ENCODE data around the gene KIF2C. TPM values are rescaled to one million over a fixed set of nuclear protein-coding genes. Genes with fewer than 3 reads are reported as not detected.

KIF2C gene
- total and polyA plus RNA-seq, 7 experiments from 2014 or later, result 0.32 to 69.3 (median 0.82) TPM; not detected in 1

DNA sequence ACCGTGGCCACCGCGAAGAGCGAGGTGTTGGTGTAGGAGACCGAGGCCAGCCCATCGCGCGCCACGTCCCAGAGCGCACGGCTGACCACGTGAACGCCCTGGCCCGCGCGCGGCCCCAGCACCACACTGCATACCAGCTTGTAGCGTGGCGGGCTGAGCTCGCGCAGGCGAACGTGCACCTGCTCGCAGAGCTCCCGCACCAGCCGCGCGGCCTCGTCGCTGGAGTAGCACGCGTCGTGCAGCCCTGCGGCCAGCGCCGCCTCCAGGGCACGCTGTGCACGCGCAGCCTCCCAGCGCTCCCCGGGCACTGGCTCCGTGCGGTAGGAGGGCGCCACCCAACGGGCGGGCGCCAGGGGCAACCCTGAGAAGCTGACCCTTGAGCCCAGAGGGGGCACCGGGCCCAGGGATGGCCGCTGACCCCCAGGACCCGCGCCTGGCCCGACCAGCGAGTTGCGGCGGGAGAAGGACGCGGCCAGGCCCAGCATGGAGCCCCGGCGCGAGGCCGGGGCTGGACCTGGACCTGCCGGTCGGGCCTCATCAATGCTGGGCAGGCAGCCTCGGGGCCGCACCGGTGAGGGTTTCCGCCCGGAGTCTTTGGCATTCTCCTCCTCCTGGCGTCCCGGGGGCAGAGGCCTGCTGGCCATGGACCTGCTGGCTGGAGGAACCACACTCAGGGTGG, 66.5 kb downstream of the KIF2C start:
- H3K4me3 Mint-ChIP-seq, result peak overlapping the region in 1 of 10 donors; percentile 90
- H3K4me1 Mint-ChIP-seq, result peaks cover 49 to 80% (median 74%) of the 10 kb centered on the region in 7 donors
- H3K4me3 ChIP-seq (ENCODE audit: low read length), result no peak overlapping the region
- H3K27ac ChIP-seq (ENCODE audit: low read depth, low read length), result peak overlapping the region; percentile 91
- ATAC-seq (no peak), DNase-seq (peak in 2 of 9 donors; percentile 11 to 39)
- peaks cover 63 to 69% of the 10 kb centered on the region in 2 donors for H3K4me1 ChIP-seq (ENCODE audit: control insufficient read depth in 2 of 2, insufficient read depth in 2 of 2, low read length in 2 of 2)
- ChIA-PET POLR2A (interaction anchor here (0.6 to 18.7 kb wide), 7 partner anchors 9 to 205 kb away, joined by 3 to 709 read pairs (median 17); partner anchors contain the start of genes BEST4, HECTD3 and RPS8), CTCF (interaction anchor here (0.6 to 1.4 kb wide), 3 partner anchors 12 to 78 kb away, joined by 3 to 5 read pairs (median 3); no protein-coding TSS in a partner anchor)
- peak overlapping the region; percentile 98 to 100 (median 99) for H3K27ac Mint-ChIP-seq
- H3K36me3 ChIP-seq (ENCODE audit: control insufficient read depth in 2 of 3, insufficient read depth in 3 of 3, low read length in 3 of 3), result peaks cover 14 to 42% (median 18%) of the 10 kb centered on the region in 3 experiments
- intact Hi-C loops (cut with micrococcal nuclease), result loop anchor here (5.0 to 10.0 kb wide), 3 partner anchors 399 to 776 kb away; partner anchors contain the start of genes TESK2 (in 2 of the 2), NASP (in 1 of the 2) and ZSWIM5 (in 1 of the 2)
- peaks cover 0 to 3% (median 0%) of the 10 kb centered on the region in 5 donors for H3K27me3 Mint-ChIP-seq
- H3K27me3 ChIP-seq (ENCODE audit: control insufficient read depth in 2 of 2, insufficient read depth in 2 of 2, low read length in 2 of 2), result no peaks in the 10 kb centered on the region
- H3K9me3 Mint-ChIP-seq, result peaks cover 0 to 5% (median 0%) of the 10 kb centered on the region in 11 donors
- no peaks in the 10 kb centered on the region for H3K9me3 ChIP-seq (ENCODE audit: control insufficient read depth in 2 of 3, low read length in 3 of 3)
- H3K36me3 Mint-ChIP-seq, result peaks cover 11 to 45% (median 31%) of the 10 kb centered on the region in 5 donors

DNA sequence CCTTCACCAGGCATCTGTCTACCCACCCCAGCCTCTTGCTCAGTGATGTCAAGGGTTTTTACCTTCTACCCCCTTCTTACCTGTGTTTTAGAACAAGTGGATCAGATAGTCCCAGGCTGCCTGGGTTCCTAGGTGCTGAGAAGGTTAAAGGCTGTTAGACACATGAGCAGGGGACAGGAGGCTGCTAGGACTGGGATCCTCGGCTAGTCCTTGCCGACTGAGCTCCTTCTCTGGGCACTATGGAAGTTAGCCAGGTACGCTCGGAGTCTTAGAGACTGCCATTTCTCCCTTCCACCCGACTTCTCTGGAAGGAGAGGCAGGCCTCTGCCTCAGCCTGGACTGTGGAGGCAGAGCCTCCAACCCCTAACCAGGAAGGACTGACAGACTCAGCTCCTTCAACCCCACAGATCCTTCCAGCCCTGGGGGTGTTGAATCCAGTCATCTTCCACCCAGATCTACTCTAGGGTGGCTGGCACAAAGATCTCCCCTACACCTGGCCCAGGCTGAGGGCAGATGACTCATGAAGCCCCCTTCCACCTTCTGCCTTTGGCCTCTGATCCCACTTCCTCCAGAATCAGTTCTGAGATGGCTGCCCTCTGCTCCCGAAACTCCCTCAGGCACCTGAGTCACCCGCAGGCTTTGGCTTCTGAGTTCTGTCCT, 67.2 kb downstream of the KIF2C start, which contains the start of gene DYNLT4:
DYNLT4 (minus strand) TSS at position 648 of the 660 bp plus-strand sequence. CDS start 683 bp downstream, outside the sequence.
- peaks cover 9 to 45% (median 29%) of the 10 kb centered on the region in 5 donors for H3K36me3 Mint-ChIP-seq
- intact Hi-C loops (cut with micrococcal nuclease), result loop anchor here (5.0 to 10.0 kb wide), 3 partner anchors 398 to 775 kb away; partner anchors contain the start of genes TESK2 (in 2 of the 2), NASP (in 1 of the 2) and ZSWIM5 (in 1 of the 2)
- H3K9me3 ChIP-seq (ENCODE audit: control insufficient read depth in 2 of 3, low read length in 3 of 3), result no peaks in the 10 kb centered on the region
- H3K27ac ChIP-seq (ENCODE audit: low read depth, low read length), result peak within 1 kb of the TSS; percentile 91
- H3K4me1 ChIP-seq (ENCODE audit: control insufficient read depth in 2 of 2, insufficient read depth in 2 of 2, low read length in 2 of 2), result peaks cover 70 to 72% of the 10 kb centered on the region in 2 donors
- H3K4me3 ChIP-seq (ENCODE audit: low read length), result peak within 1 kb of the TSS; percentile 48
- peaks cover 52 to 85% (median 78%) of the 10 kb centered on the region in 7 donors for H3K4me1 Mint-ChIP-seq
- H3K27ac Mint-ChIP-seq, result peak within 1 kb of the TSS; percentile 98 to 100 (median 99)
- peak within 1 kb of the TSS; percentile 63 to 90 (median 80) for H3K4me3 Mint-ChIP-seq
- CTCF ChIA-PET, result interaction anchor here (0.6 to 3.2 kb wide), 5 partner anchors 9 to 79 kb away, joined by 3 to 34 read pairs (median 4); no protein-coding TSS in a partner anchor
- ATAC-seq (no peak), DNase-seq (no peak)
- H3K27me3 Mint-ChIP-seq, result peaks cover 0 to 3% (median 0%) of the 10 kb centered on the region in 5 donors
- H3K27me3 ChIP-seq (ENCODE audit: control insufficient read depth in 2 of 2, insufficient read depth in 2 of 2, low read length in 2 of 2), result no peaks in the 10 kb centered on the region
- peaks cover 14 to 42% (median 18%) of the 10 kb centered on the region in 3 experiments for H3K36me3 ChIP-seq (ENCODE audit: control insufficient read depth in 2 of 3, insufficient read depth in 3 of 3, low read length in 3 of 3)
- POLR2A ChIA-PET, result interaction anchor here (0.6 to 18.7 kb wide), 11 partner anchors 8 to 497 kb away, joined by 3 to 709 read pairs (median 11); partner anchors contain the start of genes BEST4, HECTD3, RPS8 and UROD
- H3K9me3 Mint-ChIP-seq, result peaks cover 0 to 7% (median 0%) of the 10 kb centered on the region in 11 donors

DNA sequence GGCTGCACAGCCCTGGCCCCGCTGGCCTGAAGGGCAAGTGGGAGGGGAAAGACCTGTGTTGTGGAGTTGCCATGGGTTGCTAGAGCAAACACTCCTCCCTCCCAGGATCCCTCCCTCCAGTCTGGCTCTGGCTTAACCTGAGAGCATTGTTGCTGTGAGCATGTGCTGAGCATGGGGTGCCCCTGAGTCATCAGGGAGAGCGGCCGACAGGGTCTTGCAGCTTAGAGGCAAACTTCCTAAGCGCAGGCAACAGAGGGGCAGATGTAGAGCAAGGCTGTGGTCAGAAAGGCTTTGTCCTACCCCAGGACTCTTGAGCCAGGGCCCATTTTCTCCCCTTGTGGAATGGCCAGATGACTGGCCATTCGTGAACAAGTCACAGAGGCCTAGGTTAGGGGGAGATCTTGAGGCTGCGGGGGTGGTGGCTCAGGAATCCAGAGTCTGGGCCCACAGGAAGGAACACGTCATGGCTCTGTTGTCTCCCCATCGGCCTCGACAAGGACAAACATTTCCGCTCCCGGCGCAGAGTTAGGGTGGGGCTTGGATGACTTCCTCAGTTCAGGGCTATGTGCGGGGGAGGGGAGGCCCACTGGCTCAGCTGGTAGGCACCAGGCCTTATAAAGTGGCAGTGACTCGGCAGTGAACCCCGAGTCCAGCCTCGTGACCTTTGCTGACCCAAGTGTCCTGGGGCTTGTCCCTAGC, 67.9 kb downstream of the KIF2C start:
- H3K9me3 Mint-ChIP-seq, result peaks cover 0 to 7% (median 0%) of the 10 kb centered on the region in 11 donors
- H3K4me3 Mint-ChIP-seq, result peak overlapping the region; percentile 63 to 90 (median 80)
- ATAC-seq (peak; percentile 68), DNase-seq (peak; percentile 78 to 96 (median 95))
- Histone ChIP-seq H3K4me1 (ENCODE audit: control insufficient read depth in 2 of 2, insufficient read depth in 2 of 2, low read length in 2 of 2) (peaks cover 66% of the 10 kb centered on the region in 2 donors), H3K36me3 (ENCODE audit: control insufficient read depth in 2 of 3, insufficient read depth in 3 of 3, low read length in 3 of 3) (peaks cover 13 to 41% (median 18%) of the 10 kb centered on the region in 3 experiments), H3K27me3 (ENCODE audit: control insufficient read depth in 2 of 2, insufficient read depth in 2 of 2, low read length in 2 of 2) (no peaks in the 10 kb centered on the region), H3K9me3 (ENCODE audit: control insufficient read depth in 2 of 3, low read length in 3 of 3) (no peaks in the 10 kb centered on the region), H3K27ac (ENCODE audit: low read depth, low read length) (peak overlapping the region; percentile 91), H3K4me3 (ENCODE audit: low read length) (peak overlapping the region; percentile 48)
- CTCF ChIA-PET, result interaction anchor here (0.6 to 3.4 kb wide), 6 partner anchors 7 to 80 kb away, joined by 3 to 34 read pairs (median 4); partner anchors contain the start of gene PLK3
- POLR2A ChIA-PET, result interaction anchor here (0.6 to 18.7 kb wide), 18 partner anchors 7 to 776 kb away, joined by 3 to 709 read pairs (median 6); partner anchors contain the start of genes BEST4, CCDC163, EIF2B3 and HECTD3
- H3K27me3 Mint-ChIP-seq, result peaks cover 0 to 3% (median 0%) of the 10 kb centered on the region in 5 donors
- intact Hi-C loops (cut with micrococcal nuclease), result loop anchor here (2.0 to 10.0 kb wide), 4 partner anchors 77 to 775 kb away; partner anchors contain the start of genes TESK2 (in 2 of the 2), NASP (in 1 of the 2), RNU5D-1 (in 1 of the 2) and ZSWIM5 (in 1 of the 2)
- H3K36me3 Mint-ChIP-seq, result peaks cover 5 to 40% (median 25%) of the 10 kb centered on the region in 5 donors
- H3K4me1 Mint-ChIP-seq, result peaks cover 54 to 84% (median 77%) of the 10 kb centered on the region in 7 donors
- H3K27ac Mint-ChIP-seq, result peak overlapping the region; percentile 98 to 100 (median 99)

DNA sequence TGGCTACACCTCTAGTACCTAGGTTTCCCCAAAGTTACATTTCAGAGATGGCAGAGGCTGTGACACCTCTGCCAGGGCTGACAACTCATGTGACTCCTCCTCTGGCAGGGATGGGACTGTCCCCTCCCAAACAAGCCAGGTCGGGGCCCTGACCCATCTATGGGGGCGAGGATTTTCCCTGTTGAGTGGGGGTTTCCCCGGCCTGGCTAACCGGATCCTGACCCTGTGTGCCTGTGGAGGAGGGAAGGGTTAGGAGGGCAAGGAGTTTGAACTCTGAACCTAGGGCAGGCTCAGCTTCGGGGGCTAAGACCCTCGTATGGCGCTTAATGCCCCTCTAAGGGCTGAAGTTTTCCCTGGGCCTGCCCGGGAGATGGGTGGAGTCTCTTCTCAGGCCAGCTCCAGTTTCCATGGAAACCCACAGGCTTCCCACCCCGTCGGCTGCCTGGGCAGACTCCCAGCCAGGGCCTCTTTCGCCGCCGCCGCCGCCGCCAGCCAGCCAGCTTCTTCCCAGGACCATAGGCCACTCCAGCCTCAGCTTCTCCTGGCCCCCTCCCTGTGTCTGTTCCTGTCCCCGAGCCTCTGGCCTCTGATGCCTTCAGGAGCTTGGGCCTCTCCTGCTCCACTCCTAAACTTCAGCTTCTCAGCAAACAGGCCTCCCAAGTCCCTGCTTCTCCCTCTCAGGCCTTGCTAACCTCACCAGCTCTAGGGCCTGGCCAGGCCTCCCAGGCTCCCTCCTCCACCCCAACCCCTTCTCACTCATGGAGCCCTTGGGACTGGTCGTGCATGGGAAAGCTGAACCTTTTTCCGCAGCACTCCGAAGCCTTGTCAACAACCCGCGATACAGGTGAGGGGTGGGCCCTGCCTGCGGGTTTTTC, 68.7 kb downstream of the KIF2C start, which contains the start of gene BTBD19:
BTBD19 (plus strand) TSS at position 461 of the 875 bp plus-strand sequence; CDS start at position 759, 298 bp downstream.
- Mint-ChIP-seq H3K36me3 (peaks cover 1 to 32% (median 21%) of the 10 kb centered on the region in 5 donors), H3K4me1 (peaks cover 47 to 78% (median 72%) of the 10 kb centered on the region in 7 donors), H3K9me3 (peaks cover 0 to 7% (median 0%) of the 10 kb centered on the region in 11 donors), H3K27me3 (peaks cover 0 to 3% (median 0%) of the 10 kb centered on the region in 5 donors), H3K27ac (peak within 1 kb of the TSS; percentile 98 to 100 (median 99)), H3K4me3 (peak within 1 kb of the TSS; percentile 67 to 90 (median 82))
- Histone ChIP-seq H3K27me3 (ENCODE audit: control insufficient read depth in 2 of 2, insufficient read depth in 2 of 2, low read length in 2 of 2) (no peaks in the 10 kb centered on the region), H3K4me3 (ENCODE audit: low read length) (peak within 1 kb of the TSS; percentile 48), H3K36me3 (ENCODE audit: control insufficient read depth in 2 of 3, insufficient read depth in 3 of 3, low read length in 3 of 3) (peaks cover 9 to 33% (median 12%) of the 10 kb centered on the region in 3 experiments), H3K9me3 (ENCODE audit: control insufficient read depth in 2 of 3, low read length in 3 of 3) (no peaks in the 10 kb centered on the region), H3K4me1 (ENCODE audit: control insufficient read depth in 2 of 2, insufficient read depth in 2 of 2, low read length in 2 of 2) (peaks cover 58 to 61% of the 10 kb centered on the region in 2 donors), H3K27ac (ENCODE audit: low read depth, low read length) (peak within 1 kb of the TSS; percentile 91)
- ChIA-PET POLR2A (interaction anchor here (0.6 to 18.7 kb wide), 23 partner anchors 8 to 775 kb away, joined by 3 to 709 read pairs (median 5); partner anchors contain the start of genes BEST4, CCDC163, EIF2B3 and HECTD3), CTCF (interaction anchor here (0.9 to 3.4 kb wide), 8 partner anchors 8 to 77 kb away, joined by 3 to 34 read pairs (median 4); partner anchors contain the start of genes PLK3 and RNU5D-1)
- DNase-seq (peak in 4 of 9 donors; percentile 12 to 86 (median 33)), ATAC-seq (peak; percentile 22)
- intact Hi-C loops (cut with micrococcal nuclease), result loop anchor here (2.0 to 10.0 kb wide), 4 partner anchors 77 to 774 kb away; partner anchors contain the start of genes TESK2 (in 2 of the 2), NASP (in 1 of the 2), RNU5D-1 (in 1 of the 2) and ZSWIM5 (in 1 of the 2)
